HepG2 (cell line): ENCODE measurements around the gene PPP4R4. TPM values are rescaled to one million over a fixed set of nuclear protein-coding genes. Genes with fewer than 3 reads are reported as not detected.

Experiments used
- ATAC-seq: fragments of 200-7000 bp; cut with Tn5 transposase; 3 replicates; pipeline ENCODE4 v1.9.1; 2020; ENCODE audit warnings: mild to moderate bottlenecking, moderate library complexity
- BruUV-seq: library from RNA; stranded (reverse); fragments of 400-500 nt; replicated peaks from 2 replicates; lab custom pipeline; 2021; lab: Mats Ljungman, UMichigan
- CTCF ChIA-PET: fragments of 300-600 bp; formaldehyde crosslinking; extraction: SDS; loops from one replicate; lab custom pipeline; 2021; ENCODE audit warnings: low total read pairs, inconsistent platforms, low intra/inter-chr PET ratio; lab: Yijun Ruan, JAX
- POLR2A ChIA-PET: fragments of 350-600 bp; sonication (Branson Sonifier 250); formaldehyde crosslinking; loops from one replicate; lab custom pipeline; 2020; ENCODE audit warnings: antibody characterized with exemption, inconsistent platforms; lab: Yijun Ruan, JAX
- DNase-seq: peaks from one replicate; pipeline ENCODE4 v3.0.0-alpha.2; 2015; ENCODE audit warnings: low spot score
- FAIRE-seq: peaks from 3 replicates; lab custom pipeline; 2011; peaks lifted over from hg19 to GRCh38; lab: Jason Lieb, UNC
- H2AFZ ChIP-seq: one replicate; pipeline ENCODE4 v1.6.1; 2011; ENCODE audit warnings: low read length, inconsistent platforms
- H3K27ac ChIP-seq: fragments of 300-600 bp; 3 replicates; pipeline ENCODE4 v1.8.0; 2011; ENCODE audit warnings: mixed run types, mild to moderate bottlenecking, mixed read lengths, low read length, inconsistent platforms; ENCODE audit not compliant: insufficient read depth; ENCODE audit errors: extremely low read length
- H3K27me3 ChIP-seq, 2 experiments: fragments of 200-600 bp in 1 of 2; 2 replicates in 1 of 2; 3 replicates in 1 of 2; pipeline versions ENCODE4 v1.6.0 to v1.8.0; 2011; ENCODE audit warnings: low read length in 2 of 2, mild to moderate bottlenecking in 2 of 2, moderate library complexity in 2 of 2, inconsistent platforms in 1 of 2; ENCODE audit not compliant: insufficient read depth in 2 of 2, control insufficient read depth in 1 of 2
- H3K36me3 ChIP-seq, 2 experiments: fragments of 200-600 bp in 1 of 2; replicated peaks in 1 of 2; 2 replicates in 1 of 2; 3 replicates in 1 of 2; pipeline versions ENCODE4 v1.5.1 to v1.8.0; 2011; ENCODE audit warnings: low read length in 2 of 2, inconsistent platforms in 1 of 2; ENCODE audit not compliant: insufficient read depth in 2 of 2, control insufficient read depth in 1 of 2
- H3K4me1 ChIP-seq: 2 replicates; pipeline ENCODE4 v1.5.1; 2012; ENCODE audit warnings: low read length, inconsistent platforms; ENCODE audit not compliant: insufficient read depth
- H3K4me2 ChIP-seq: 2 replicates; pipeline ENCODE4 v1.6.0; 2011; ENCODE audit warnings: low read depth, low read length, inconsistent platforms
- H3K4me3 ChIP-seq, 3 experiments: fragments of 200-600 bp in 1 of 3; sonication (generic), shearing (Covaris generic) in 1 of 3; replicated peaks in 1 of 3; 2 replicates each; pipeline ENCODE4 v1.5.1; 2011 to 2016; ENCODE audit warnings: low read length in 3 of 3, inconsistent platforms in 2 of 3, low read depth in 2 of 3, mild to moderate bottlenecking in 2 of 3, control low read depth in 1 of 3, mixed read lengths in 1 of 3; ENCODE audit not compliant: insufficient read depth in 1 of 3
- H3K79me2 ChIP-seq: one replicate; pipeline ENCODE4 v1.6.1; 2011; ENCODE audit warnings: low read length, inconsistent platforms; ENCODE audit not compliant: insufficient read depth
- H3K9ac ChIP-seq: 2 replicates; pipeline ENCODE4 v1.6.0; 2011; ENCODE audit warnings: mild to moderate bottlenecking, low read depth, low read length, inconsistent platforms; ENCODE audit not compliant: insufficient read depth
- H3K9me3 ChIP-seq: 2 replicates; pipeline ENCODE4 v1.5.1; 2012; ENCODE audit warnings: mild to moderate bottlenecking, low read length
- H4K20me1 ChIP-seq: 2 replicates; pipeline ENCODE4 v1.6.0; 2011; ENCODE audit warnings: inconsistent platforms, mild to moderate bottlenecking, low read length, moderate library complexity; ENCODE audit not compliant: insufficient read depth
- CCAR2 ChIP-seq: fragments of 200-400 bp; formaldehyde crosslinking; optimal IDR thresholded peaks from 2 replicates; pipeline ENCODE3; 2018; ENCODE audit warnings: low read depth, mild to moderate bottlenecking, low read length, moderate library complexity
- ETV6 ChIP-seq: sonication (generic); formaldehyde crosslinking; conservative IDR thresholded peaks from 2 replicates; pipeline ENCODE4 v1.4.0; 2020; ENCODE audit warnings: missing genetic modification reagents
- HIVEP1 ChIP-seq: sonication (generic); formaldehyde crosslinking; IDR thresholded peaks from 2 replicates; pipeline ENCODE4 v1.4.0; 2020; ENCODE audit warnings: mild to moderate bottlenecking, missing genetic modification reagents
- YEATS2 ChIP-seq: sonication (generic); formaldehyde crosslinking; IDR thresholded peaks from 2 replicates; pipeline ENCODE4 v1.4.0; 2020; ENCODE audit warnings: missing genetic modification reagents, borderline replicate concordance
- ZNF225 ChIP-seq: sonication (generic); formaldehyde crosslinking; IDR thresholded peaks from 2 replicates; pipeline ENCODE4 v1.4.0; 2020; ENCODE audit warnings: mild to moderate bottlenecking, missing genetic modification reagents
- ZNF253 ChIP-seq: sonication (generic); formaldehyde crosslinking; IDR thresholded peaks from 2 replicates; pipeline ENCODE4 v1.8.0; 2022; ENCODE audit warnings: mild to moderate bottlenecking, missing genetic modification reagents, borderline replicate concordance
- ZNF713 ChIP-seq: sonication (generic); formaldehyde crosslinking; IDR thresholded peaks from 2 replicates; pipeline ENCODE4 v1.4.0; 2020; ENCODE audit warnings: mild to moderate bottlenecking, missing genetic modification reagents
- ZNF775 ChIP-seq: sonication (generic); formaldehyde crosslinking; IDR thresholded peaks from 2 replicates; pipeline ENCODE4 v1.4.0; 2020; ENCODE audit warnings: missing genetic modification reagents, mild to moderate bottlenecking, moderate library complexity, borderline replicate concordance
- WGBS: methylation state at CpG from one replicate; pipeline ENCODE4 v1.1.6; 2017; ENCODE audit warnings: low lambda C conversion rate; 5-methylcytosine and 5-hydroxymethylcytosine counted together
- in situ Hi-C: cut with HindIII; loops from 2 replicates; pipeline ENCODE4 v1.10.0; 2017; ENCODE audit warnings: low pct_unique_long_range_greater_than_20kb; ENCODE audit not compliant: extremely low pct_ligation_motif_present
- intact Hi-C: fragments of 100-400 bp; cut with micrococcal nuclease; formaldehyde crosslinking; loops from one replicate; pipeline ENCODE4 v1.10.0; 2022; ENCODE audit not compliant: unreplicated experiment
- polyA plus RNA-seq, 8 experiments: library from polyadenylated mRNA; depleted of rRNA in 3 of 8; stranded (reverse) in 7 of 8; unstranded in 1 of 8; fragments of >200 nt; fragmentation: Illumina TruSeq in 4 of 8; extraction: Trizol in 4 of 8; gene quantifications; 2 replicates each; pipeline versions ENCODE4 v1.2.1 to v1.2.3, GENCODE V29; 2011 to 2016; ENCODE audit warnings: low read depth in 4 of 8, missing spikeins in 1 of 8, mixed read lengths in 1 of 8; ENCODE audit not compliant: insufficient read depth in 1 of 8
- total RNA-seq, 5 experiments: library from RNA; depleted of rRNA; stranded (reverse); fragments of >200 nt; fragmentation: Illumina TruSeq; extraction: Trizol; gene quantifications; 2 replicates each; pipeline ENCODE4 v1.2.3, GENCODE V29; 2016; ENCODE audit warnings: low read depth in 1 of 5
- TF ChIP-seq, protein P1 (sequence below): sonication (generic); formaldehyde crosslinking; IDR thresholded peaks from 2 replicates; pipeline ENCODE4 v1.5.0; 2020; ENCODE audit warnings: missing genetic modification reagents
- TF ChIP-seq, protein P2 (sequence below): sonication (generic); formaldehyde crosslinking; IDR thresholded peaks from 2 replicates; pipeline ENCODE4 v1.4.0; 2020; ENCODE audit warnings: missing genetic modification reagents

PPP4R4 gene
- total and polyA plus RNA-seq, 2 of the 13 experiments (the other 11 are each of a cell fraction or from before 2014, with no cell fraction given), result 9.5 to 19.8 TPM

DNA sequence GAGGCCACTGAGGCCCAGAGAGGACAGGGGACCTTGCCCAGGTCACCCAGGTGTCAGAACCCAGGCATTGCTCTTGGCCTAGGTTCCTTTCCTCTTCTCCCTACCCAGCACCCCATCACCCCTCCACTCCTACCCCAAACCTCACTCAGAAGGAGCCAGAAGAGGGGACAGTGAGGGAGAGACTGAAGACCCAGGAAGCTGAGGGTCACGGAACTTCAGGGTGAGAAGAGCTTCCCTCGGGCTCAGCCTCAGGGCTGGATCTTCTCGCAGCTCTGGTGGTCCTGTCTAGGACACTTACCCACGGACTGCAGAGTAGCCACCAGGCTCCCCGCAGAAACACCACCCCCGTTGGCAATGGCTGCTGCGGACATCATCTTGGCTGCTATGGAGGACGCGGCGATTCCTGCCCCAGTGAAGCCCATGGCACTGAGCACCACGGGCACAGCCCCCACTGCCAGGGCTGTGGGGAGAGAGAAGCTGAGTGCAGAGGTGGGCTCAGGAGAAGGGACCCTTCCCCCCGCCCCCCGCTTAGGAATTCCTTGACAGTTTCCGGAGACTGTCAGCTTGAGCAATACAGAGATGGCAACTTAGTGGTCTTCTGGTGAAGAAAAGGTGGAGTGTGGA is 45.8 kb upstream of the PPP4R4 start:
- CTCF ChIA-PET, result no interaction called here
- intact Hi-C loops (loop anchor here (5.0 kb wide), 1 partner anchor 46 kb away; the partner anchor contains the start of genes DDX24 and IFI27L1), in situ Hi-C loops (no loop called here)
- no peak overlapping the region for H3K9ac ChIP-seq
- no TSS peak for BruUV-seq
- no peaks in the 10 kb centered on the region for H4K20me1 ChIP-seq
- DNase-seq (no peak), FAIRE-seq (no peak), ATAC-seq (peak; percentile 11; the same call in 1 of the 3 replicates)
- H3K27me3 ChIP-seq, result peaks cover 2 to 20% of the 10 kb centered on the region in 2 experiments
- POLR2A ChIA-PET, result interaction anchor here (1.4 kb wide), 1 partner anchor 77 kb away, joined by 3 read pairs; no protein-coding TSS in a partner anchor
- H3K27ac ChIP-seq, result no peak overlapping the region
- WGBS, result 59% methylated on average over 8 of the region's 14 CpGs
- no peak overlapping the region for H3K4me3 ChIP-seq
- peaks cover 32% of the 10 kb centered on the region for H3K4me1 ChIP-seq
- H3K4me2 ChIP-seq, result no peak overlapping the region
- H3K79me2 ChIP-seq, result no peaks in the 10 kb centered on the region
- no peaks in the 10 kb centered on the region for H3K36me3 ChIP-seq
- no peak overlapping the region for H2AFZ ChIP-seq
- H3K9me3 ChIP-seq, result no peaks in the 10 kb centered on the region
- no peak for TF ChIP-seq YEATS2 (CRISPR knock-in tag)
- no peak for TF ChIP-seq ZNF713 (CRISPR knock-in tag)
- TF ChIP-seq, protein P1, sequence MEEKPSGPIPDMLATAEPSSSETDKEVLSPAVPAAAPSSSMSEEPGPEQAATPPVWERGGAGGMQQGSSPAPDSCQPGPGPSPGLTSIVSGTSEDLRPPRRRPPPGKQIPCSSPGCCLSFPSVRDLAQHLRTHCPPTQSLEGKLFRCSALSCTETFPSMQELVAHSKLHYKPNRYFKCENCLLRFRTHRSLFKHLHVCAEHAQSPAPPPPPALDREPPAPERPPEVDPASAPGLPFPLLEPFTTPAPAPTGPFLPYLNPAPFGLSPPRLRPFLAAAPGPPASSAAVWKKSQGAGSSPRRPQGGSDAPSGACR (CRISPR knock-in tag), result no peak
- TF ChIP-seq, protein P2, sequence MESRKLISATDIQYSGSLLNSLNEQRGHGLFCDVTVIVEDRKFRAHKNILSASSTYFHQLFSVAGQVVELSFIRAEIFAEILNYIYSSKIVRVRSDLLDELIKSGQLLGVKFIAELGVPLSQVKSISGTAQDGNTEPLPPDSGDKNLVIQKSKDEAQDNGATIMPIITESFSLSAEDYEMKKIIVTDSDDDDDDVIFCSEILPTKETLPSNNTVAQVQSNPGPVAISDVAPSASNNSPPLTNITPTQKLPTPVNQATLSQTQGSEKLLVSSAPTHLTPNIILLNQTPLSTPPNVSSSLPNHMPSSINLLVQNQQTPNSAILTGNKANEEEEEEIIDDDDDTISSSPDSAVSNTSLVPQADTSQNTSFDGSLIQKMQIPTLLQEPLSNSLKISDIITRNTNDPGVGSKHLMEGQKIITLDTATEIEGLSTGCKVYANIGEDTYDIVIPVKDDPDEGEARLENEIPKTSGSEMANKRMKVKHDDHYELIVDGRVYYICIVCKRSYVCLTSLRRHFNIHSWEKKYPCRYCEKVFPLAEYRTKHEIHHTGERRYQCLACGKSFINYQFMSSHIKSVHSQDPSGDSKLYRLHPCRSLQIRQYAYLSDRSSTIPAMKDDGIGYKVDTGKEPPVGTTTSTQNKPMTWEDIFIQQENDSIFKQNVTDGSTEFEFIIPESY (CRISPR knock-in tag), result no peak
- no peak for TF ChIP-seq CCAR2
- TF ChIP-seq ETV6, result no peak
- TF ChIP-seq ZNF775 (CRISPR knock-in tag), result no peak
- no peak for TF ChIP-seq ZNF225
- no peak for TF ChIP-seq HIVEP1 (CRISPR knock-in tag)
- no peak for TF ChIP-seq ZNF253 (CRISPR knock-in tag)
